HCT116 (cell line): Measurements from ENCODE around the gene ABCB10. TPM values are rescaled to one million over a fixed set of nuclear protein-coding genes. Genes with fewer than 3 reads are reported as not detected.

Source experiments
- ATAC-seq: fragments of 200-7000 bp; cut with Tn5 transposase; 2 replicates; pipeline ENCODE4 v1.9.1; 2020; ENCODE audit warnings: mild to moderate bottlenecking, moderate library complexity
- BruUV-seq: library from RNA; stranded (reverse); fragments of 400-500 nt; replicated peaks from 2 replicates; lab custom pipeline; 2021; lab: Mats Ljungman, UMichigan
- CTCF ChIA-PET: fragments of 300-600 bp; sonication (Branson Sonifier 250); formaldehyde crosslinking; loops from one replicate; lab custom pipeline; 2021; ENCODE audit warnings: antibody characterized with exemption; lab: Charles Lee
- POLR2A ChIA-PET: fragments of 300-600, 350-600 bp; sonication (Branson Sonifier 250); formaldehyde crosslinking; loops from one replicate; lab custom pipeline; 2021; ENCODE audit warnings: antibody characterized with exemption; lab: Charles Lee
- RAD21 ChIA-PET, 2 experiments: fragments of 300-600 bp; sonication (Branson Sonifier 250); formaldehyde crosslinking; loops; one replicate each; lab custom pipeline; 2023; ENCODE audit warnings: low total read pairs in 2 of 2; ENCODE audit not compliant: uncharacterized antibody in 2 of 2, unreplicated experiment in 2 of 2, low non-redundant PET in 1 of 2; lab: Charles Lee
- DNase-seq: peaks from one replicate; pipeline ENCODE4 v3.0.0-alpha.2; 2010; ENCODE audit warnings: low read depth, low spot score
- H2AFZ ChIP-seq: fragments of 200-600 bp; shearing (Covaris generic), sonication (generic); 2 replicates; pipeline ENCODE4 v1.6.1; 2017; ENCODE audit warnings: low read depth, mixed run types, mixed read lengths, antibody characterized with exemption, low read length; ENCODE audit not compliant: poor library complexity, severe bottlenecking
- H3K27ac ChIP-seq: 2 replicates; pipeline ENCODE4 v1.5.1; 2012; ENCODE audit warnings: low read depth, low read length
- H3K27me3 ChIP-seq: fragments of 200-600 bp; sonication (generic); 2 replicates; pipeline ENCODE4 v1.6.1; 2016; ENCODE audit warnings: mixed run types, low read length, mixed read lengths; ENCODE audit not compliant: insufficient read depth
- H3K36me3 ChIP-seq, 2 experiments: fragments of 200-500 bp in 1 of 2; fragments of 200-600 bp in 1 of 2; sonication (Bioruptor generic) in 1 of 2; sonication (generic) in 1 of 2; 2 replicates each; pipeline versions ENCODE4 v1.5.1 to v1.6.1; 2014 to 2016; ENCODE audit warnings: low read length in 2 of 2, inconsistent platforms in 1 of 2, mixed read lengths in 1 of 2, mixed run types in 1 of 2; ENCODE audit not compliant: insufficient read depth in 2 of 2, control insufficient read depth in 1 of 2
- H3K4me1 ChIP-seq, 2 experiments: fragments of 200-600 bp in 1 of 2; sonication (generic) in 1 of 2; 2 replicates each; pipeline versions ENCODE4 v1.5.1 to v1.6.1; 2012 to 2017; ENCODE audit warnings: low read length in 2 of 2, inconsistent platforms in 1 of 2, mild to moderate bottlenecking in 1 of 2, mixed read lengths in 1 of 2, mixed run types in 1 of 2, moderate library complexity in 1 of 2; ENCODE audit not compliant: insufficient read depth in 2 of 2, control insufficient read depth in 1 of 2
- H3K4me2 ChIP-seq: fragments of 200-600 bp; sonication (generic); 2 replicates; pipeline ENCODE4 v1.6.1; 2017; ENCODE audit warnings: mixed run types, low read length, mixed read lengths
- H3K4me3 ChIP-seq, 2 experiments: fragments of 200-600 bp in 1 of 2; sonication (generic) in 1 of 2; replicated peaks in 1 of 2; 2 replicates each; pipeline ENCODE4 v1.5.1; 2011 to 2016; ENCODE audit warnings: low read length in 2 of 2, control low read depth in 1 of 2, low read depth in 1 of 2, mild to moderate bottlenecking in 1 of 2, mixed read lengths in 1 of 2, mixed run types in 1 of 2
- H3K79me2 ChIP-seq: fragments of 200-600 bp; sonication (generic); 2 replicates; pipeline ENCODE4 v1.6.1; 2017; ENCODE audit warnings: mild to moderate bottlenecking, mixed run types, low read length, moderate library complexity, mixed read lengths; ENCODE audit not compliant: insufficient read depth
- H3K9ac ChIP-seq: fragments of 200-600 bp; sonication (generic); 2 replicates; pipeline ENCODE4 v1.6.1; 2016; ENCODE audit warnings: low read length, mixed read lengths
- H3K9me2 ChIP-seq: fragments of 200-600 bp; sonication (generic), shearing (Covaris generic); 2 replicates; pipeline ENCODE4 v1.6.1; 2017; ENCODE audit warnings: mixed run types, mild to moderate bottlenecking, moderate library complexity; ENCODE audit not compliant: insufficient read depth
- H3K9me3 ChIP-seq, 2 experiments: fragments of 200-500 bp in 1 of 2; fragments of 200-600 bp in 1 of 2; sonication (Bioruptor generic) in 1 of 2; sonication (generic) in 1 of 2; 2 replicates each; pipeline ENCODE4 v1.6.1; 2014 to 2017; ENCODE audit warnings: low read length in 2 of 2, mixed read lengths in 2 of 2, inconsistent platforms in 1 of 2, low read depth in 1 of 2, mild to moderate bottlenecking in 1 of 2, mixed run types in 1 of 2, moderate library complexity in 1 of 2; ENCODE audit not compliant: control insufficient read depth in 1 of 2, insufficient read depth in 1 of 2
- H4K20me1 ChIP-seq: fragments of 200-600 bp; sonication (generic), shearing (Covaris generic); 2 replicates; pipeline ENCODE4 v1.6.1; 2017; ENCODE audit warnings: mixed run types, mild to moderate bottlenecking, moderate library complexity; ENCODE audit not compliant: insufficient read depth
- CBX3 ChIP-seq: IDR thresholded peaks from 2 replicates; pipeline ENCODE4 v1.6.1; 2012; ENCODE audit warnings: low read depth
- EGR1 ChIP-seq: IDR thresholded peaks from 2 replicates; pipeline ENCODE4 v1.6.1; 2012; ENCODE audit warnings: low read depth
- ELF1 ChIP-seq: IDR thresholded peaks from 2 replicates; pipeline ENCODE4 v1.6.1; 2012; ENCODE audit warnings: low read depth, borderline replicate concordance
- EZH2phosphoT487 ChIP-seq: fragments of 200-600 bp; IDR thresholded peaks from 2 replicates; pipeline ENCODE4 v1.6.1; 2018; ENCODE audit warnings: antibody characterized with exemption, borderline replicate concordance
- FOSL1 ChIP-seq: IDR thresholded peaks from 2 replicates; pipeline ENCODE4 v1.6.1; 2012; ENCODE audit warnings: low read depth
- JUND ChIP-seq: IDR thresholded peaks from 2 replicates; pipeline ENCODE4 v1.6.1; 2012
- POLR2AphosphoS5 ChIP-seq: IDR thresholded peaks from 2 replicates; pipeline ENCODE4 v1.6.1; 2011; ENCODE audit warnings: mild to moderate bottlenecking, low read depth, low read length, moderate library complexity
- RAD21 ChIP-seq: IDR thresholded peaks from 2 replicates; pipeline ENCODE4 v1.6.1; 2012; ENCODE audit warnings: low read depth, mild to moderate bottlenecking
- SIN3A ChIP-seq: IDR thresholded peaks from 2 replicates; pipeline ENCODE4 v1.6.1; 2012; ENCODE audit warnings: low read depth
- SP1 ChIP-seq: IDR thresholded peaks from 2 replicates; pipeline ENCODE4 v1.6.1; 2012; ENCODE audit warnings: low read depth
- SRF ChIP-seq: IDR thresholded peaks from 2 replicates; pipeline ENCODE4 v1.6.1; 2012; ENCODE audit warnings: low read depth
- TCF7L2 ChIP-seq: IDR thresholded peaks from 2 replicates; pipeline ENCODE4 v1.7.0; 2011; ENCODE audit warnings: borderline replicate concordance, inconsistent platforms; ENCODE audit not compliant: insufficient read depth, insufficient read length; ENCODE audit errors: extremely low read depth
- YY1 ChIP-seq: IDR thresholded peaks from 2 replicates; pipeline ENCODE4 v1.6.1; 2011; ENCODE audit warnings: low read length, low read depth, moderate library complexity, mild to moderate bottlenecking; ENCODE audit not compliant: insufficient replicate concordance; ENCODE audit errors: extremely low read depth
- ZBTB33 ChIP-seq: IDR thresholded peaks from 2 replicates; pipeline ENCODE4 v1.6.1; 2011; ENCODE audit warnings: mild to moderate bottlenecking, low read length, moderate library complexity; ENCODE audit not compliant: insufficient replicate concordance; ENCODE audit errors: extremely low read depth
- ZFX ChIP-seq: fragments of 450-650 bp; IDR thresholded peaks from 2 replicates; pipeline ENCODE4 v1.6.1; 2017
- ZNF274 ChIP-seq: fragments of 200-500 bp; sonication (Bioruptor generic); IDR thresholded peaks from 2 replicates; pipeline ENCODE4 v1.6.1; 2014; ENCODE audit warnings: mild to moderate bottlenecking, low read depth, low read length, inconsistent platforms
- intact Hi-C: fragments of 100-400 bp; cut with micrococcal nuclease; formaldehyde crosslinking; loops from 2 replicates; pipeline ENCODE4 v1.10.0; 2022
- total RNA-seq: library from RNA; stranded (reverse); gene quantifications from one replicate; pipeline ENCODE4 v1.2.1, GENCODE V29; 2021; ENCODE audit not compliant: unreplicated experiment
- TF ChIP-seq, protein P1 (sequence below): IDR thresholded peaks from 2 replicates; pipeline ENCODE4 v1.6.1; 2012; ENCODE audit warnings: low read depth
- TF ChIP-seq, protein P2 (sequence below): IDR thresholded peaks from 2 replicates; pipeline ENCODE4 v1.6.1; 2012
- TF ChIP-seq, protein P3 (sequence below): IDR thresholded peaks from 2 replicates; pipeline ENCODE4 v1.6.1; 2012

ABCB10 gene
- total RNA-seq, 1 experiment from 2014 or later = 20.3 TPM

GRCh38 chr1:229563241-229563640 lies 4.7 kb upstream of the ABCB10 start:
- no peak overlapping the region for H2AFZ ChIP-seq
- CTCF ChIA-PET = no interaction called here
- TF ChIP-seq ELF1 (no peak), YY1 (no peak), ZBTB33 (no peak), EZH2phosphoT487 (no peak), POLR2AphosphoS5 (no peak), ZFX (no peak), CBX3 (no peak), SRF (no peak), JUND (no peak), TCF7L2 (no peak), ZNF274 (no peak), EGR1 (no peak), RAD21 (no peak), FOSL1 (no peak), SP1 (no peak), SIN3A (no peak)
- TF ChIP-seq, protein P1, sequence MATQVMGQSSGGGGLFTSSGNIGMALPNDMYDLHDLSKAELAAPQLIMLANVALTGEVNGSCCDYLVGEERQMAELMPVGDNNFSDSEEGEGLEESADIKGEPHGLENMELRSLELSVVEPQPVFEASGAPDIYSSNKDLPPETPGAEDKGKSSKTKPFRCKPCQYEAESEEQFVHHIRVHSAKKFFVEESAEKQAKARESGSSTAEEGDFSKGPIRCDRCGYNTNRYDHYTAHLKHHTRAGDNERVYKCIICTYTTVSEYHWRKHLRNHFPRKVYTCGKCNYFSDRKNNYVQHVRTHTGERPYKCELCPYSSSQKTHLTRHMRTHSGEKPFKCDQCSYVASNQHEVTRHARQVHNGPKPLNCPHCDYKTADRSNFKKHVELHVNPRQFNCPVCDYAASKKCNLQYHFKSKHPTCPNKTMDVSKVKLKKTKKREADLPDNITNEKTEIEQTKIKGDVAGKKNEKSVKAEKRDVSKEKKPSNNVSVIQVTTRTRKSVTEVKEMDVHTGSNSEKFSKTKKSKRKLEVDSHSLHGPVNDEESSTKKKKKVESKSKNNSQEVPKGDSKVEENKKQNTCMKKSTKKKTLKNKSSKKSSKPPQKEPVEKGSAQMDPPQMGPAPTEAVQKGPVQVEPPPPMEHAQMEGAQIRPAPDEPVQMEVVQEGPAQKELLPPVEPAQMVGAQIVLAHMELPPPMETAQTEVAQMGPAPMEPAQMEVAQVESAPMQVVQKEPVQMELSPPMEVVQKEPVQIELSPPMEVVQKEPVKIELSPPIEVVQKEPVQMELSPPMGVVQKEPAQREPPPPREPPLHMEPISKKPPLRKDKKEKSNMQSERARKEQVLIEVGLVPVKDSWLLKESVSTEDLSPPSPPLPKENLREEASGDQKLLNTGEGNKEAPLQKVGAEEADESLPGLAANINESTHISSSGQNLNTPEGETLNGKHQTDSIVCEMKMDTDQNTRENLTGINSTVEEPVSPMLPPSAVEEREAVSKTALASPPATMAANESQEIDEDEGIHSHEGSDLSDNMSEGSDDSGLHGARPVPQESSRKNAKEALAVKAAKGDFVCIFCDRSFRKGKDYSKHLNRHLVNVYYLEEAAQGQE = no peak
- TF ChIP-seq, protein P2, sequence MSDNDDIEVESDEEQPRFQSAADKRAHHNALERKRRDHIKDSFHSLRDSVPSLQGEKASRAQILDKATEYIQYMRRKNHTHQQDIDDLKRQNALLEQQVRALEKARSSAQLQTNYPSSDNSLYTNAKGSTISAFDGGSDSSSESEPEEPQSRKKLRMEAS = no peak
- TF ChIP-seq, protein P3, sequence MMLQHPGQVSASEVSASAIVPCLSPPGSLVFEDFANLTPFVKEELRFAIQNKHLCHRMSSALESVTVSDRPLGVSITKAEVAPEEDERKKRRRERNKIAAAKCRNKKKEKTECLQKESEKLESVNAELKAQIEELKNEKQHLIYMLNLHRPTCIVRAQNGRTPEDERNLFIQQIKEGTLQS = no peak
- no peak for DNase-seq
- POLR2A ChIA-PET = no interaction called here
- ATAC-seq = no peak
- no peak overlapping the region for H3K27ac ChIP-seq
- intact Hi-C loops = no loop called here
- H3K9me2 ChIP-seq = no peaks in the 10 kb centered on the region
- H3K9ac ChIP-seq = no peak overlapping the region
- H3K27me3 ChIP-seq = no peaks in the 10 kb centered on the region
- no TSS peak for BruUV-seq
- no peaks in the 10 kb centered on the region for H3K36me3 ChIP-seq
- H3K4me1 ChIP-seq = peaks cover 6 to 8% of the 10 kb centered on the region in 2 experiments
- H3K9me3 ChIP-seq = no peaks in the 10 kb centered on the region
- no peak overlapping the region for H3K4me3 ChIP-seq
- H3K4me2 ChIP-seq = no peak overlapping the region
- RAD21 ChIA-PET = no interaction called here
- no peaks in the 10 kb centered on the region for H3K79me2 ChIP-seq
- H4K20me1 ChIP-seq = no peaks in the 10 kb centered on the region
